Endothelial cell of umbilical vein (primary cell): ENCODE measurements around the gene MAPKAP1. TPM values are rescaled to one million over a fixed set of nuclear protein-coding genes. Genes with fewer than 3 reads are reported as not detected.

ENCODE experiments used
- BruUV-seq: library from RNA; stranded (reverse); fragments of 400-500 nt; replicated peaks from 2 replicates; lab custom pipeline; 2021; lab: Mats Ljungman, UMichigan
- CTCF ChIA-PET: fragments of 300-600, 350-600 bp; sonication (Branson Sonifier 250); formaldehyde crosslinking; loops from one replicate; lab custom pipeline; 2021; ENCODE audit warnings: antibody characterized with exemption, inconsistent platforms; lab: Charles Lee
- POLR2A ChIA-PET: fragments of 300-600, 350-600 bp; sonication (Branson Sonifier 250); formaldehyde crosslinking; loops from one replicate; lab custom pipeline; 2021; ENCODE audit warnings: antibody characterized with exemption, inconsistent platforms; lab: Charles Lee
- DNase-seq: peaks from one replicate; pipeline ENCODE4 v3.0.0-alpha.2; 2011; ENCODE audit warnings: low read depth, low spot score
- FAIRE-seq: peaks from 2 replicates; lab custom pipeline; 2011; peaks lifted over from hg19 to GRCh38; lab: Jason Lieb, UNC
- H2AFZ ChIP-seq: 2 replicates; pipeline ENCODE4 v1.6.0; 2012; ENCODE audit warnings: low read depth, low read length, control low read depth, inconsistent platforms
- H3K27ac ChIP-seq: 2 replicates; pipeline ENCODE4 v1.5.1; 2011; ENCODE audit warnings: low read depth, mild to moderate bottlenecking, control low read depth, low read length, moderate library complexity; ENCODE audit not compliant: insufficient read depth
- H3K27me3 ChIP-seq, 2 experiments: 2 replicates each; pipeline versions ENCODE4 v1.6.0 to v1.6.1; 2011; ENCODE audit warnings: low read length in 2 of 2, mixed read lengths in 1 of 2; ENCODE audit not compliant: control insufficient read depth in 2 of 2, insufficient read depth in 2 of 2
- H3K36me3 ChIP-seq, 2 experiments: 2 replicates in 1 of 2; 3 replicates in 1 of 2; pipeline ENCODE4 v1.5.1; 2011; ENCODE audit warnings: low read length in 2 of 2, mild to moderate bottlenecking in 1 of 2, moderate library complexity in 1 of 2; ENCODE audit not compliant: control insufficient read depth in 2 of 2, insufficient read depth in 2 of 2; ENCODE audit errors: extremely low read depth in 1 of 2
- H3K4me1 ChIP-seq: 3 replicates; pipeline ENCODE4 v1.5.1; 2011; ENCODE audit warnings: mild to moderate bottlenecking, low read length; ENCODE audit not compliant: control insufficient read depth, insufficient read depth; ENCODE audit errors: extremely low read depth
- H3K4me2 ChIP-seq: 2 replicates; pipeline ENCODE4 v1.6.1; 2011; ENCODE audit warnings: low read length, control low read depth, mixed read lengths; ENCODE audit not compliant: insufficient read depth
- H3K4me3 ChIP-seq, 3 experiments: fragments of 200-600 bp in 1 of 3; sonication (generic), shearing (Covaris generic) in 1 of 3; replicated peaks in 1 of 3; 2 replicates each; pipeline ENCODE4 v1.5.1; 2011 to 2016; ENCODE audit warnings: control low read depth in 3 of 3, low read length in 3 of 3, mild to moderate bottlenecking in 2 of 3, inconsistent platforms in 1 of 3, low read depth in 1 of 3, moderate library complexity in 1 of 3; ENCODE audit not compliant: insufficient read depth in 1 of 3
- H3K79me2 ChIP-seq: 2 replicates; pipeline ENCODE4 v1.6.0; 2012; ENCODE audit warnings: low read length, inconsistent platforms; ENCODE audit not compliant: control insufficient read depth, insufficient read depth
- H3K9ac ChIP-seq: replicated peaks from 2 replicates; pipeline ENCODE3; 2011; ENCODE audit warnings: low read length, control low read depth; ENCODE audit not compliant: insufficient read depth; ENCODE audit errors: extremely low read depth
- H3K9me1 ChIP-seq: replicated peaks from 3 replicates; pipeline ENCODE4 v1.6.0; 2011; ENCODE audit warnings: mild to moderate bottlenecking, low read length; ENCODE audit not compliant: control insufficient read depth, insufficient read depth; ENCODE audit errors: extremely low read depth
- H3K9me3 ChIP-seq: replicated peaks from 2 replicates; pipeline ENCODE4 v1.5.1; 2012; ENCODE audit warnings: low read length, inconsistent platforms; ENCODE audit not compliant: control insufficient read depth, insufficient read depth
- H4K20me1 ChIP-seq: replicated peaks from 2 replicates; pipeline ENCODE3; 2011; ENCODE audit warnings: mild to moderate bottlenecking, low read length; ENCODE audit not compliant: control insufficient read depth, insufficient read depth; ENCODE audit errors: extremely low read depth
- CTCF ChIP-seq, 2 donors: IDR thresholded peaks; 1 replicate in 1 of 2; 2 replicates in 1 of 2; pipeline ENCODE4 v1.5.1; 2011; ENCODE audit warnings: low read length in 2 of 2, mild to moderate bottlenecking in 2 of 2, moderate library complexity in 2 of 2, control low read depth in 1 of 2, inconsistent platforms in 1 of 2, low read depth in 1 of 2; ENCODE audit not compliant: insufficient read depth in 1 of 2; ENCODE audit errors: extremely low read depth in 1 of 2
- EZH2 ChIP-seq: IDR thresholded peaks from 2 replicates; pipeline ENCODE4 v1.6.1; 2012; ENCODE audit warnings: borderline replicate concordance, low read depth, mild to moderate bottlenecking, moderate library complexity, low read length, inconsistent platforms; ENCODE audit not compliant: severe bottlenecking
- FOS ChIP-seq: IDR thresholded peaks from 2 replicates; pipeline ENCODE4 v1.6.1; 2011; ENCODE audit warnings: mild to moderate bottlenecking, low read length, moderate library complexity, borderline replicate concordance; ENCODE audit not compliant: insufficient read depth
- GATA2 ChIP-seq: IDR thresholded peaks from 2 replicates; pipeline ENCODE4 v1.7.0; 2011; ENCODE audit warnings: low read depth, mild to moderate bottlenecking, moderate library complexity, mixed read lengths, low read length; ENCODE audit not compliant: insufficient read length, insufficient read depth
- JUN ChIP-seq: IDR thresholded peaks from 2 replicates; pipeline ENCODE4 v1.6.1; 2011; ENCODE audit warnings: borderline replicate concordance, low read depth; ENCODE audit not compliant: insufficient read length, insufficient read depth
- MYC ChIP-seq: IDR thresholded peaks from one replicate; pipeline ENCODE4 v1.6.1; 2011; ENCODE audit warnings: mild to moderate bottlenecking, low read depth, low read length
- POLR2A ChIP-seq: IDR thresholded peaks from 2 replicates; pipeline ENCODE4 v1.6.1; 2012; ENCODE audit warnings: low read depth, mild to moderate bottlenecking, control low read depth, low read length
- POLR2AphosphoS5 ChIP-seq: IDR thresholded peaks from 2 replicates; pipeline ENCODE4 v1.6.1; 2012; ENCODE audit warnings: low read depth, mild to moderate bottlenecking, control low read depth, low read length, moderate library complexity; ENCODE audit not compliant: insufficient read depth
- dilution Hi-C: fragments of 300-500 bp; cut with MboI; formaldehyde crosslinking; loops from one replicate; pipeline ENCODE4 v1.15.0; 2019; ENCODE audit warnings: low sequenced_read_pairs; ENCODE audit not compliant: extremely low pct_ligation_motif_present
- intact Hi-C: fragments of 100-400 bp; cut with micrococcal nuclease; formaldehyde crosslinking; loops from one replicate; pipeline ENCODE4 v1.10.0; 2022
- polyA plus RNA-seq, 4 experiments: library from polyadenylated mRNA; depleted of rRNA in 3 of 4; stranded (reverse) in 3 of 4; unstranded in 1 of 4; fragments of >200 nt; gene quantifications; 2 replicates each; pipeline versions ENCODE4 v1.2.1 to v1.2.3, GENCODE V29; 2011 to 2012; ENCODE audit warnings: missing spikeins in 1 of 4
- total RNA-seq: library from RNA; stranded (reverse); gene quantifications from 2 replicates; pipeline ENCODE4 v1.2.3, GENCODE V29; 2021
- TF ChIP-seq, protein P1 (sequence below): IDR thresholded peaks from 2 replicates; pipeline ENCODE4 v1.6.1; 2011; ENCODE audit not compliant: insufficient read depth, insufficient read length

Gene MAPKAP1
- total and polyA plus RNA-seq, 2 donors (not counting 3 experiments of a cell fraction or from before 2014, with no cell fraction given), result 61.9 to 99.1 TPM

DNA sequence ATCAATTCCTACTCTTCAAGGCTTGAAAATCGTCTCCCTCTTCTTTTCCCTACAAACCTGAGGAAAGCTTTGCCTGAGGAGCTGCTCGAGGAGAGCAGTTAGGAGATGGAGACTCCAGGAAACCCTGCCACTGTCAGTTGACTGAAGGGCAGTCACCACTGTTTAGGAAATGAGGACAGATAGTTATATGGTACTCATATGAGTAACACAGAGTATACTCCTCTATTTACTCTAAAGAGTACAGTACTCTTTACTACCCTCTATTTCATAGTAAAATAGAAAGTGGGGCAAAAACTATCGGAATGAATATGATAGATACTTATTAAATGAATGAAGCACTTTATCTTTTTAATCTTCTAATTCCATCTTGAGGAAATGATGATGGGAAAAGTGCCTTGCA is 115.8 kb downstream of the MAPKAP1 start:
- Histone ChIP-seq H3K9me1 (no peaks in the 10 kb centered on the region), H3K36me3 (no peaks in the 10 kb centered on the region), H3K4me3 (no peak overlapping the region), H3K4me2 (no peak overlapping the region), H3K4me1 (peaks cover 7% of the 10 kb centered on the region), H3K27me3 (no peaks in the 10 kb centered on the region), H2AFZ (no peak overlapping the region), H3K27ac (no peak overlapping the region), H3K9ac (no peak overlapping the region), H3K79me2 (peaks cover 46% of the 10 kb centered on the region), H3K9me3 (no peaks in the 10 kb centered on the region), H4K20me1 (no peaks in the 10 kb centered on the region)
- ChIA-PET CTCF (interaction anchor here (0.8 kb wide), 1 partner anchor 10 kb away, joined by 3 read pairs; no protein-coding TSS in a partner anchor), POLR2A (no interaction called here)
- DNase-seq (no peak), FAIRE-seq (no peak)
- TF ChIP-seq GATA2 (no peak), CTCF (IDR thresholded peaks at IDR 0.05; ENCODE audit: extremely low read depth in 1 of 2, insufficient read depth in 1 of 2, low read depth in 1 of 2, low read length in 2 of 2) (no peak), POLR2A (no peak), MYC (no peak), EZH2 (no peak), FOS (no peak), POLR2AphosphoS5 (no peak), JUN (no peak)
- TF ChIP-seq, protein P1, sequence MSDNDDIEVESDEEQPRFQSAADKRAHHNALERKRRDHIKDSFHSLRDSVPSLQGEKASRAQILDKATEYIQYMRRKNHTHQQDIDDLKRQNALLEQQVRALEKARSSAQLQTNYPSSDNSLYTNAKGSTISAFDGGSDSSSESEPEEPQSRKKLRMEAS, result no peak
- intact Hi-C loops, result no loop called here
- dilution Hi-C loops, result no loop called here
- no TSS peak for BruUV-seq
